ENCODE data around the gene GPR39.

- TF ChIP-seq CTCF (IDR thresholded peaks at IDR 0.05) (no peak), POLR2AphosphoS5 (IDR thresholded peaks at IDR 0.05) (no peak), POLR2A (IDR thresholded peaks at IDR 0.05; ENCODE audit: low read depth) (no peak)
These were observed 49.3 kb downstream of the GPR39 start for GRCh38 chr2:132465917-132466316.

Measured in esophagus muscularis mucosa (tissue), 3 donors.